ENCODE measurements around the gene SPSB2.
"Not testable (repeated sequence)": the region's sequence is repeated elsewhere in the genome, so short reads cannot be mapped to it uniquely, and the experiment has no call there.

SPSB2 gene

GRCh38 chr12:6883683-6884082 is 10.6 kb upstream of the SPSB2 start:
- Histone ChIP-seq H3K4me2 (ENCODE audit: insufficient read depth, low read length) (no peak overlapping the region), H3K9me3 (ENCODE audit: insufficient read depth, low read length, severe bottlenecking) (no peaks in the 10 kb centered on the region)

GRCh38 chr12:6883252-6883651 is 10.1 kb upstream of the SPSB2 start:
- no peaks in the 10 kb centered on the region for H3K4me1 ChIP-seq (ENCODE audit: insufficient read depth, low read length)
- no peaks in the 10 kb centered on the region for H4K20me1 ChIP-seq (ENCODE audit: insufficient read depth, low read length)
- TF ChIP-seq EZH2 (IDR thresholded peaks at IDR 0.05; ENCODE audit: borderline replicate concordance, low read depth, low read length, severe bottlenecking) (no peak), CTCF (IDR thresholded peaks at IDR 0.05; ENCODE audit: borderline replicate concordance, extremely low read depth, low read length, poor library complexity, severe bottlenecking) (no peak)
- no peak overlapping the region for H3K9ac ChIP-seq (ENCODE audit: low read depth, low read length)
- H3K79me2 ChIP-seq (ENCODE audit: insufficient read depth, low read length) = no peaks in the 10 kb centered on the region
- no peaks in the 10 kb centered on the region for H3K9me3 ChIP-seq (ENCODE audit: insufficient read depth, low read length, severe bottlenecking)
- ATAC-seq (ENCODE audit: insufficient read depth, low read depth) (no peak), DNase-seq (no peak)
- H3K4me3 ChIP-seq (ENCODE audit: low read depth in 1 of 2, low read length in 2 of 2) = no peak overlapping the region
- no peak overlapping the region for H3K4me2 ChIP-seq (ENCODE audit: insufficient read depth, low read length)
- H2AFZ ChIP-seq (ENCODE audit: low read depth, low read length) = no peak overlapping the region
- H3K27me3 ChIP-seq (ENCODE audit: insufficient read depth, low read length, poor library complexity) = no peaks in the 10 kb centered on the region
- no peak overlapping the region for H3K27ac ChIP-seq (ENCODE audit: low read length)
- peaks cover 23% of the 10 kb centered on the region for H3K36me3 ChIP-seq (ENCODE audit: insufficient read depth, low read length)

More at GRCh38 chr12:6883683-6884082, 10.6 kb upstream of the SPSB2 start:
- no peak for TF ChIP-seq EZH2 (IDR thresholded peaks at IDR 0.05; ENCODE audit: borderline replicate concordance, low read depth, low read length, severe bottlenecking)
- TF ChIP-seq CTCF (IDR thresholded peaks at IDR 0.05; ENCODE audit: borderline replicate concordance, extremely low read depth, low read length, poor library complexity, severe bottlenecking) = no peak
- Histone ChIP-seq H3K27ac (ENCODE audit: low read length) (no peak overlapping the region), H3K36me3 (ENCODE audit: insufficient read depth, low read length) (peaks cover 23% of the 10 kb centered on the region), H3K4me3 (ENCODE audit: low read depth in 1 of 2, low read length in 2 of 2) (no peak overlapping the region), H3K4me1 (ENCODE audit: insufficient read depth, low read length) (no peaks in the 10 kb centered on the region), H3K27me3 (ENCODE audit: insufficient read depth, low read length, poor library complexity) (no peaks in the 10 kb centered on the region), H3K9ac (ENCODE audit: low read depth, low read length) (no peak overlapping the region), H4K20me1 (ENCODE audit: insufficient read depth, low read length) (no peaks in the 10 kb centered on the region), H3K79me2 (ENCODE audit: insufficient read depth, low read length) (no peaks in the 10 kb centered on the region), H2AFZ (ENCODE audit: low read depth, low read length) (no peak overlapping the region)
- ATAC-seq (ENCODE audit: insufficient read depth, low read depth) (no peak), DNase-seq (no peak)

- DNase-seq; H2AFZ ChIP-seq (ENCODE audit: low read depth, low read length); H3K27ac ChIP-seq (ENCODE audit: low read length); H3K9ac ChIP-seq (ENCODE audit: low read depth, low read length); H3K4me3 ChIP-seq (ENCODE audit: low read depth in 1 of 2, low read length in 2 of 2); ATAC-seq (ENCODE audit: insufficient read depth, low read depth); H3K9me3 ChIP-seq (ENCODE audit: insufficient read depth, low read length, severe bottlenecking); H3K79me2 ChIP-seq (ENCODE audit: insufficient read depth, low read length); H3K4me1 ChIP-seq (ENCODE audit: insufficient read depth, low read length); H3K27me3 ChIP-seq (ENCODE audit: insufficient read depth, low read length, poor library complexity); H3K4me2 ChIP-seq (ENCODE audit: insufficient read depth, low read length); H4K20me1 ChIP-seq (ENCODE audit: insufficient read depth, low read length): not testable (repeated sequence)
- H3K36me3 ChIP-seq (ENCODE audit: insufficient read depth, low read length) = peaks cover 25% of the 10 kb centered on the region
Observed at GRCh38 chr12:6879824-6880223, 6.7 kb upstream of the SPSB2 start.

GRCh38 chr12:6874015-6874368 is 889 bp upstream of the SPSB2 start:
- ATAC-seq (ENCODE audit: insufficient read depth, low read depth); DNase-seq; H3K27me3 ChIP-seq (ENCODE audit: insufficient read depth, low read length, poor library complexity); H3K9me3 ChIP-seq (ENCODE audit: insufficient read depth, low read length, severe bottlenecking): not testable (repeated sequence)
- H3K4me1 ChIP-seq (ENCODE audit: insufficient read depth, low read length) = peaks cover 51% of the 10 kb centered on the region
- H3K27ac ChIP-seq (ENCODE audit: low read length) = peak overlapping the region; percentile 77
- H3K4me3 ChIP-seq (ENCODE audit: low read depth in 1 of 2, low read length in 2 of 2) = peak overlapping the region; percentile 87 to 95; a peak in 3 of 4 replicates
- H2AFZ ChIP-seq (ENCODE audit: low read depth, low read length) = peak overlapping the region; percentile 89
- peak overlapping the region; percentile 99 for H3K4me2 ChIP-seq (ENCODE audit: insufficient read depth, low read length)
- peaks cover 35% of the 10 kb centered on the region for H4K20me1 ChIP-seq (ENCODE audit: insufficient read depth, low read length)
- H3K79me2 ChIP-seq (ENCODE audit: insufficient read depth, low read length) = peaks cover 35% of the 10 kb centered on the region
- peaks cover 50% of the 10 kb centered on the region for H3K36me3 ChIP-seq (ENCODE audit: insufficient read depth, low read length)
- peak overlapping the region; percentile 89 for H3K9ac ChIP-seq (ENCODE audit: low read depth, low read length)

Measured in DND-41 (cell line).